CD4-positive, alpha-beta T cell (primary cell): Measurements from ENCODE around the gene HOXC11. TPM values are rescaled to one million over a fixed set of nuclear protein-coding genes. Genes with fewer than 3 reads are reported as not detected.

Experiments
- ATAC-seq: fragments of 200-7000 bp; cut with Tn5 transposase; one replicate; pipeline ENCODE4 v1.10.0; 2022; ENCODE audit warnings: mild to moderate bottlenecking; ENCODE audit not compliant: poor library complexity
- CTCF ChIA-PET: fragments of 350-600 bp; sonication (Branson Sonifier 250); formaldehyde crosslinking; loops from one replicate; lab custom pipeline; 2021; ENCODE audit warnings: antibody characterized with exemption, inconsistent platforms; lab: Charles Lee
- POLR2A ChIA-PET: fragments of 350-600 bp; sonication (Branson Sonifier 250); formaldehyde crosslinking; loops from one replicate; lab custom pipeline; 2021; ENCODE audit warnings: antibody characterized with exemption, inconsistent platforms; lab: Charles Lee
- DNase-seq, 14 experiments: peaks; one replicate each; pipeline ENCODE4 v3.0.0-alpha.2; 2013 to 2020; ENCODE audit warnings: mixed read lengths in 2 of 14
- H3K27ac ChIP-seq, 2 donors: one replicate each; pipeline versions ENCODE4 v1.5.1 to v1.7.0; 2013; ENCODE audit warnings: low read length in 2 of 2, low read depth in 1 of 2, mild to moderate bottlenecking in 1 of 2
- H3K27me3 ChIP-seq, 2 experiments: 1 replicate in 1 of 2; 2 replicates in 1 of 2; pipeline versions ENCODE4 v1.6.1 to v1.7.0; 2013; ENCODE audit warnings: low read length in 2 of 2, control low read depth in 1 of 2, mild to moderate bottlenecking in 1 of 2, moderate library complexity in 1 of 2; ENCODE audit not compliant: insufficient read depth in 2 of 2, control insufficient read depth in 1 of 2
- H3K36me3 ChIP-seq: one replicate; pipeline ENCODE4 v1.6.1; 2013; ENCODE audit warnings: low read length, control low read depth; ENCODE audit not compliant: insufficient read depth
- H3K4me1 ChIP-seq: one replicate; pipeline ENCODE4 v1.6.1; 2013; ENCODE audit warnings: low read length, control low read depth; ENCODE audit not compliant: insufficient read depth
- H3K4me3 ChIP-seq: one replicate; pipeline ENCODE4 v1.5.1; 2013; ENCODE audit warnings: mild to moderate bottlenecking, low read length, moderate library complexity
- H3K9me3 ChIP-seq, 2 experiments: 1 replicate in 1 of 2; 2 replicates in 1 of 2; pipeline versions ENCODE4 v1.6.1 to v1.7.0; 2013; ENCODE audit warnings: low read length in 2 of 2, mild to moderate bottlenecking in 2 of 2, control low read depth in 1 of 2, moderate library complexity in 1 of 2; ENCODE audit not compliant: control insufficient read depth in 1 of 2, insufficient read depth in 1 of 2
- H3K27ac Mint-ChIP-seq: one replicate; pipeline ENCODE4 v1.8.0; 2020; ENCODE audit warnings: mixed read lengths
- H3K27me3 Mint-ChIP-seq: one replicate; pipeline ENCODE4 v1.8.0; 2021; ENCODE audit warnings: mixed read lengths
- H3K36me3 Mint-ChIP-seq: one replicate; pipeline ENCODE4 v1.8.0; 2021; ENCODE audit warnings: low read depth, mixed read lengths
- H3K4me1 Mint-ChIP-seq: one replicate; pipeline ENCODE4 v1.8.0; 2021; ENCODE audit warnings: low read depth, mixed read lengths
- H3K4me3 Mint-ChIP-seq: one replicate; pipeline ENCODE4 v1.8.0; 2020; ENCODE audit warnings: mild to moderate bottlenecking, mixed read lengths
- H3K9me3 Mint-ChIP-seq: one replicate; pipeline ENCODE4 v1.8.0; 2020; ENCODE audit warnings: mixed read lengths
- CTCF ChIP-seq: fragments of 200-600 bp; IDR thresholded peaks from one replicate; pipeline ENCODE4 v1.8.0; 2022; ENCODE audit warnings: antibody characterized with exemption, mild to moderate bottlenecking
- intact Hi-C, 2 experiments: fragments of 100-400 bp; cut with DNase I in 1 of 2; cut with micrococcal nuclease in 1 of 2; formaldehyde crosslinking; loops; one replicate each; pipeline versions ENCODE4 v1.15.1 to v1.9.0; 2023 to 2025; cut with DNase I, micrococcal nuclease
- total RNA-seq, 174 experiments: library from RNA in 2 of 174; stranded (reverse) in 2 of 174; gene quantifications; one replicate each; pipeline ENCODE4 v1.2.3 and lab custom pipeline; 2021 to 2026

HOXC11 gene
- total RNA-seq, 2 experiments from 2014 or later = not detected

- H3K27ac ChIP-seq = no peak overlapping the region
- ATAC-seq = no peak
- no peak for TF ChIP-seq CTCF
- H3K36me3 ChIP-seq = no peaks in the 10 kb centered on the region
- intact Hi-C loops = loop anchor here in 1 of 2 experiments (10.0 kb wide), 1 partner anchor 361 kb away; the partner anchor contains the start of gene GPR84
- peaks cover 45% of the 10 kb centered on the region for H3K4me1 ChIP-seq
- H3K4me3 ChIP-seq = no peak overlapping the region
- CTCF ChIA-PET = interaction anchor here (0.7 to 6.3 kb wide), 8 partner anchors 10 to 211 kb away, joined by 3 to 59 read pairs (median 3); partner anchors contain the start of gene HOXC5
- Mint-ChIP-seq H3K36me3 (no peaks in the 10 kb centered on the region), H3K4me3 (no peak overlapping the region), H3K27me3 (peaks cover 100% of the 10 kb centered on the region), H3K4me1 (peaks cover 31% of the 10 kb centered on the region), H3K27ac (no peak overlapping the region), H3K9me3 (no peaks in the 10 kb centered on the region)
- no peak for DNase-seq
- peaks cover 0 to 49% of the 10 kb centered on the region in 2 experiments for H3K9me3 ChIP-seq
- POLR2A ChIA-PET = no interaction called here
- peaks cover 95 to 98% of the 10 kb centered on the region in 2 experiments for H3K27me3 ChIP-seq
Measured at GRCh38 chr12:54003625-54004024, 30.7 kb downstream of the HOXC11 start.

GRCh38 chr12:54004063-54004840 lies 31.3 kb downstream of the HOXC11 start:
- intact Hi-C loops = loop anchor here in 1 of 2 experiments (10.0 kb wide), 1 partner anchor 361 kb away; the partner anchor contains the start of gene GPR84
- H3K9me3 Mint-ChIP-seq = no peaks in the 10 kb centered on the region
- H3K27me3 Mint-ChIP-seq = peaks cover 100% of the 10 kb centered on the region
- H3K27ac ChIP-seq = no peak overlapping the region
- H3K4me1 ChIP-seq = peaks cover 48% of the 10 kb centered on the region
- POLR2A ChIA-PET = interaction anchor here (1.1 kb wide), 1 partner anchor 187 kb away, joined by 3 read pairs; no protein-coding TSS in a partner anchor
- no peaks in the 10 kb centered on the region for H3K36me3 Mint-ChIP-seq
- no peak overlapping the region for H3K4me3 ChIP-seq
- DNase-seq (no peak), ATAC-seq (no peak)
- peaks cover 32% of the 10 kb centered on the region for H3K4me1 Mint-ChIP-seq
- no peak overlapping the region for H3K4me3 Mint-ChIP-seq
- peaks cover 91 to 96% of the 10 kb centered on the region in 2 experiments for H3K27me3 ChIP-seq
- no peak for TF ChIP-seq CTCF
- no peak overlapping the region for H3K27ac Mint-ChIP-seq
- CTCF ChIA-PET = interaction anchor here (0.7 to 6.3 kb wide), 10 partner anchors 9 to 210 kb away, joined by 3 to 59 read pairs (median 4); partner anchors contain the start of gene HOXC5
- no peaks in the 10 kb centered on the region for H3K36me3 ChIP-seq
- H3K9me3 ChIP-seq = peaks cover 0 to 49% of the 10 kb centered on the region in 2 experiments

- Mint-ChIP-seq H3K27ac (no peak overlapping the region), H3K27me3 (peaks cover 100% of the 10 kb centered on the region), H3K9me3 (no peaks in the 10 kb centered on the region), H3K4me3 (no peak overlapping the region), H3K4me1 (peaks cover 32% of the 10 kb centered on the region), H3K36me3 (no peaks in the 10 kb centered on the region)
- ChIA-PET POLR2A (interaction anchor here (0.8 to 1.3 kb wide), 3 partner anchors 48 to 196 kb away, joined by 3 to 4 read pairs (median 4); no protein-coding TSS in a partner anchor), CTCF (interaction anchor here (0.8 to 6.3 kb wide), 11 partner anchors 11 to 211 kb away, joined by 3 to 59 read pairs (median 7); partner anchors contain the start of genes HOXC5 and SMUG1)
- DNase-seq (no peak), ATAC-seq (no peak)
- Histone ChIP-seq H3K36me3 (no peaks in the 10 kb centered on the region), H3K9me3 (peaks cover 0 to 49% of the 10 kb centered on the region in 2 experiments), H3K4me1 (peaks cover 49% of the 10 kb centered on the region), H3K4me3 (no peak overlapping the region), H3K27ac (no peak overlapping the region), H3K27me3 (peaks cover 91 to 96% of the 10 kb centered on the region in 2 experiments)
- TF ChIP-seq CTCF = no peak
- intact Hi-C loops = loop anchor here (5.0 to 10.0 kb wide), 3 partner anchors 360 to 377 kb away; partner anchors contain the start of genes GPR84 (in 1 of the 2) and ZNF385A (in 1 of the 2)
Measured at GRCh38 chr12:54004841-54005530, 32.1 kb downstream of the HOXC11 start.
